ENCODE measurements around the gene LPCAT2.

DNA sequence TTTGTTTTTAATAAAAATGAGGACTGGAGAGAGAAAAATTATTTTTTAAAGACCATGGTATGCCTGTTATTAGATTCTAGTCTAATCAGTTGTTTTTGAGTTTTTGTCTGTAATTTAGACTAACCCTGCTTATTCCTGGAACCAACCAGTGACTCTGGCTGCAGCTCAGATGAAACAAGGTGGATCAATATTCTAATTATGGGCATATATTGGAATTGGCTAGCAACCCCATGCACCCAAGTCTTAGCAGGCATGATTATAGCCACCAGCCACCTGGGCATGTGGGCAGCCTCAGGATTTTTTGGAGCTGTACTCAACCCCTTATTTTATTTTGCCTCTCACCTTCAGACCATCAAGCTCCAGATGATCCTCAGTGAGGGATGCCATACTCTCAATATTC lies 125.3 kb downstream of the LPCAT2 start:
- TF ChIP-seq CTCF (IDR thresholded peaks at IDR 0.05) (no peak), EZH2 (IDR thresholded peaks at IDR 0.05; ENCODE audit: borderline replicate concordance, insufficient read depth, low read depth, low read length, poor library complexity, severe bottlenecking) (no peak)

All from B cell (primary cell).